ENCODE results near the gene CBL. TPM values are rescaled to one million over a fixed set of nuclear protein-coding genes. Genes with fewer than 3 reads are reported as not detected.
A peak's percentile ranks its signal among the peaks of the same experiment; 100 is the strongest.

The CBL gene
- total RNA-seq, 2 donors from 2014 or later, result 8.5 to 14.5 TPM

GRCh38 chr11:119295178-119295577 lies 89.0 kb downstream of the CBL start:
- no peak overlapping the region for H3K4me3 ChIP-seq
- peaks cover 0 to 6% of the 10 kb centered on the region in 2 donors for H3K9me3 ChIP-seq
- TF ChIP-seq CTCF (IDR thresholded peaks at IDR 0.05), result no peak
- H3K36me3 ChIP-seq, result peaks cover 30% of the 10 kb centered on the region
- no peak overlapping the region for H3K27ac ChIP-seq
- peaks cover 0 to 29% of the 10 kb centered on the region in 2 donors for H3K4me1 ChIP-seq
- DNase-seq (ENCODE audit: low spot score), result no peak
- no peaks in the 10 kb centered on the region for H3K27me3 ChIP-seq

- H3K4me3 ChIP-seq, result no peak overlapping the region
- peaks cover 36% of the 10 kb centered on the region for H3K36me3 ChIP-seq
Measured at GRCh38 chr11:119297938-119298337, 91.8 kb downstream of the CBL start.

GRCh38 chr11:119298726-119299125 lies 92.6 kb downstream of the CBL start:
- H3K9me3 ChIP-seq, result no peaks in the 10 kb centered on the region
- H3K4me3 ChIP-seq, result no peak overlapping the region
- no peaks in the 10 kb centered on the region for H3K27me3 ChIP-seq
- peak overlapping the region; percentile 47 to 78 for H3K27ac ChIP-seq
- TF ChIP-seq CTCF (IDR thresholded peaks at IDR 0.05), result no peak
- DNase-seq (ENCODE audit: low spot score), result no peak
- H3K4me1 ChIP-seq, result peaks cover 0 to 35% of the 10 kb centered on the region in 2 donors
- H3K36me3 ChIP-seq, result peaks cover 42% of the 10 kb centered on the region

More at GRCh38 chr11:119297938-119298337, 91.8 kb downstream of the CBL start:
- no peak for TF ChIP-seq CTCF (IDR thresholded peaks at IDR 0.05)
- Histone ChIP-seq H3K27me3 (no peaks in the 10 kb centered on the region), H3K9me3 (no peaks in the 10 kb centered on the region), H3K4me1 (peaks cover 0 to 35% of the 10 kb centered on the region in 2 donors), H3K27ac (peak overlapping the region; percentile 47 to 78)
- DNase-seq (ENCODE audit: low spot score), result no peak

DNA sequence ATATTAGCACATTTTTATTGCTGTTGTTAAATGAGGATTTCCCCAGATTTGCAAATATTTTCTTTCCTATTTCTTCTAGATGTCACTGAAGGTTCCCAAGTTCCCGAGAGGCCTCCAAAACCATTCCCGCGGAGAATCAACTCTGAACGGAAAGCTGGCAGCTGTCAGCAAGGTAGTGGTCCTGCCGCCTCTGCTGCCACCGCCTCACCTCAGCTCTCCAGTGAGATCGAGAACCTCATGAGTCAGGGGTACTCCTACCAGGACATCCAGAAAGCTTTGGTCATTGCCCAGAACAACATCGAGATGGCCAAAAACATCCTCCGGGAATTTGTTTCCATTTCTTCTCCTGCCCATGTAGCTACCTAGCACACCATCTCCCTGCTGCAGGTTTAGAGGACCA lies 93.3 kb downstream of the CBL start:
- TF ChIP-seq CTCF (IDR thresholded peaks at IDR 0.05), result no peak
- Histone ChIP-seq H3K4me1 (peaks cover 0 to 35% of the 10 kb centered on the region in 2 donors), H3K36me3 (peaks cover 42% of the 10 kb centered on the region)

DNA sequence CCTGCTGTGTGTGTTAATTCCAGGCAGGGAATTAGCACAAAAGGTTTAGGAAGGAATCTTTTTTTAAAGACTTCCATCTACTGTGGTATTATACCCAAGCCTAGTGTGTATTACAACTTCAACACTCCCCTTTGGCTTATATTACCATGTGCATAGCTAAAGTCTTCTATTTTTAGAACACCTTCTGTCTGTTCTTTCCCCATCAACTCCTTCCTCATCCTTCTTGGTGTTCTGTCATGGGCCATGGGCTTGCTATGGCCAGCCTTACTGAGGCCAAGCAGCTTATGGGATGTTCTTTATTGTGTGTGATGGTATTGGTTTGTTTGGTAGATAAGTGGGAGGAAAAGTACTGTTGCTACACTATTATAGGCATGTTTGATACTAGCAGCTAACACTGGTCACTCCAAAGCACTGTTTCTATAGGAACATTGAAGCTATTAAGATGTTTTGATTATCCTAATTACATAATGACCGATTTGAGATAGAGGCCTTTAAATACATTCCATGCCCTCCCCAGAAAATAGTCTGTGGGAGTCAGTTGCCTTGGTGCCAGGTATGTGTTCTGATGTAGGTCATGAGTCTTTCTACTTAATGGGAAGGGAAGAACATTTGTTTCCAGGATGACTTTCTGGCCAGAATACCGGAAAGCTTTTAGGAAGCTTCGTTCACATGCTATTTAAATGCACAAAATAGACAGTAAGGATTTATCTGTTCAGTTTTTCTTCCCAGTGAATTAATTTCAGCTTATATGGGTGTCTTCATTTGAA lies 94.2 kb downstream of the CBL start:
- peaks cover 0 to 35% of the 10 kb centered on the region in 2 donors for H3K4me1 ChIP-seq
- H3K27ac ChIP-seq, result peak overlapping the region in 1 of 2 donors; percentile 44
- no peak for TF ChIP-seq CTCF (IDR thresholded peaks at IDR 0.05)
- H3K9me3 ChIP-seq, result no peaks in the 10 kb centered on the region
- peaks cover 42% of the 10 kb centered on the region for H3K36me3 ChIP-seq
- no peak for DNase-seq (ENCODE audit: low spot score)
- no peak overlapping the region for H3K4me3 ChIP-seq
- H3K27me3 ChIP-seq, result no peaks in the 10 kb centered on the region

More for the DNA sequence above, 93.3 kb downstream of the CBL start:
- Histone ChIP-seq H3K27me3 (no peaks in the 10 kb centered on the region), H3K27ac (peak overlapping the region in 1 of 2 donors; percentile 78), H3K9me3 (no peaks in the 10 kb centered on the region), H3K4me3 (no peak overlapping the region)
- DNase-seq (ENCODE audit: low spot score), result no peak

Data from right atrium auricular region (tissue), 2 donors.